ENCODE results near the gene SWT1.
"Not testable (repeated sequence)": the region's sequence is repeated elsewhere in the genome, so short reads cannot be mapped to it uniquely, and the experiment has no call there.

- TF ChIP-seq CTCF, POLR2A, POLR2AphosphoS5, EP300 (IDR thresholded peaks at IDR 0.05): not testable (repeated sequence)
Observed at GRCh38 chr1:185252404-185252803, 95.4 kb downstream of the SWT1 start.

All from gastroesophageal sphincter (tissue), 3 donors.